ENCODE results near the gene PIWIL4.

PIWIL4 gene

GRCh38 chr11:94543695-94544645, 23.2 kb upstream of the PIWIL4 start, which contains the start of gene FUT4:
FUT4 (plus strand) TSS chr11:94543921; CDS start chr11:94544134, 213 bp downstream.
- no peak for TF ChIP-seq CTCF (IDR thresholded peaks at IDR 0.05)

- TF ChIP-seq CTCF (IDR thresholded peaks at IDR 0.05) = no peak
Observed at GRCh38 chr11:94544646-94545263, 22.4 kb upstream of the PIWIL4 start.

- TF ChIP-seq CTCF (IDR thresholded peaks at IDR 0.05) = no peak
Observed at GRCh38 chr11:94545264-94546161, 21.7 kb upstream of the PIWIL4 start.

- no peak for TF ChIP-seq CTCF (IDR thresholded peaks at IDR 0.05)
Observed at GRCh38 chr11:94546162-94546470, 21.1 kb upstream of the PIWIL4 start.

- no peak for TF ChIP-seq CTCF (IDR thresholded peaks at IDR 0.05)
Observed at GRCh38 chr11:94546886-94547285, 20.3 kb upstream of the PIWIL4 start.

GRCh38 chr11:94549146-94549545, 18.0 kb upstream of the PIWIL4 start:
- no peak for TF ChIP-seq CTCF (IDR thresholded peaks at IDR 0.05)

- TF ChIP-seq CTCF (IDR thresholded peaks at IDR 0.05) = no peak
Observed at GRCh38 chr11:94550513-94550912, 16.7 kb upstream of the PIWIL4 start.

Measured in LNCAP (cell line).